GM19043 (cell line): ENCODE measurements around the gene GPR78.

Experiments used
- ATAC-seq: cut with Tn5 transposase; IDR thresholded peaks from one replicate; pipeline ENCODE4 v1.9.1; 2021; ENCODE audit warnings: low read depth; ENCODE audit not compliant: unreplicated experiment

GPR78 gene

GRCh38 chr4:8585721-8586212 lies 5.6 kb downstream of the GPR78 start:
- no peak for ATAC-seq

DNA sequence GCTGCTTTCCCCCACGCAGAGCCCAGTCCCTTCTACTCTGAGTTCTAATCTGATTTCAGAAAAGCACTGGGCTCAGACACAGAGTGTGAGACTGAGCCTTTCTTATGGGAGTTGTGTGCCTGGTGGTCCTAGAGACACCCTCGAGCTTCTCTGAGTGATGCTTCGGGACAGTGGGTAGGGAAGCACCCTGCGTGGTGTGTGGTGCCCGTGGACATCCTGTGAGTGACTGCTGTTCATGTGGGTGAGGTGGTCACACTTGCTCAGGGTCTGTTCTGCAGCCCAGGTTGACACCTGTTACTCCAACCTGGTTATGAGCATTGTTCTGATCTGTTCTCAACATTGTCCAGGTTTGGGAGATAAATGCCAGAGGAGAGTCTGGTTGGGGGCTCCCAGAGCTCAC lies 6.1 kb downstream of the GPR78 start:
- ATAC-seq = no peak

DNA sequence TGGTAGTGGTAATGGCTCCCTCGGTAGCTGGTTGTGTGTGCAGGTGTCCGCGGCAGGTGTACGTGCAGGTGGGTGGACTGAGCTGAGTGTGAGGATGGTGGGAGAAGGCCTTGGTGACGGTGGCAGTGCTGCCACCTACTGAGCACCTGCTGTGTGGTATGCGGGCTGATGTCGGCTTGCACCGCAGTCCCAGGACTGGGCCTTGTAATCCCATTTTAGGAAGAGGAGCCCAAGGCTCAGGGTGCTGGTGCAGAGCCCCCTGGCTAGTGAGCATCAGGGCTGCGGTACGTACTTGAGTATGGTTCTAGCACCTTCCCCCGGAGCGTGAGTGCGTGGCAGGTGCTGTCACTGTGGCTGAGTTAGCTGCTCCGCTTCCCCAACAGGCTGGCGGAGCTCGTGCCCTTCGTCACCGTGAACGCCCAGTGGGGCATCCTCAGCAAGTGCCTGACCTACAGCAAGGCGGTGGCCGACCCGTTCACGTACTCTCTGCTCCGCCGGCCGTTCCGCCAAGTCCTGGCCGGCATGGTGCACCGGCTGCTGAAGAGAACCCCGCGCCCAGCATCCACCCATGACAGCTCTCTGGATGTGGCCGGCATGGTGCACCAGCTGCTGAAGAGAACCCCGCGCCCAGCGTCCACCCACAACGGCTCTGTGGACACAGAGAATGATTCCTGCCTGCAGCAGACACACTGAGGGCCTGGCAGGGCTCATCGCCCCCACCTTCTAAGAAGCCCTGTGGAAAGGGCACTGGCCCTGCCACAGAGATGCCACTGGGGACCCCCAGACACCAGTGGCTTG lies 6.7 kb downstream of the GPR78 start:
- no peak for ATAC-seq

DNA sequence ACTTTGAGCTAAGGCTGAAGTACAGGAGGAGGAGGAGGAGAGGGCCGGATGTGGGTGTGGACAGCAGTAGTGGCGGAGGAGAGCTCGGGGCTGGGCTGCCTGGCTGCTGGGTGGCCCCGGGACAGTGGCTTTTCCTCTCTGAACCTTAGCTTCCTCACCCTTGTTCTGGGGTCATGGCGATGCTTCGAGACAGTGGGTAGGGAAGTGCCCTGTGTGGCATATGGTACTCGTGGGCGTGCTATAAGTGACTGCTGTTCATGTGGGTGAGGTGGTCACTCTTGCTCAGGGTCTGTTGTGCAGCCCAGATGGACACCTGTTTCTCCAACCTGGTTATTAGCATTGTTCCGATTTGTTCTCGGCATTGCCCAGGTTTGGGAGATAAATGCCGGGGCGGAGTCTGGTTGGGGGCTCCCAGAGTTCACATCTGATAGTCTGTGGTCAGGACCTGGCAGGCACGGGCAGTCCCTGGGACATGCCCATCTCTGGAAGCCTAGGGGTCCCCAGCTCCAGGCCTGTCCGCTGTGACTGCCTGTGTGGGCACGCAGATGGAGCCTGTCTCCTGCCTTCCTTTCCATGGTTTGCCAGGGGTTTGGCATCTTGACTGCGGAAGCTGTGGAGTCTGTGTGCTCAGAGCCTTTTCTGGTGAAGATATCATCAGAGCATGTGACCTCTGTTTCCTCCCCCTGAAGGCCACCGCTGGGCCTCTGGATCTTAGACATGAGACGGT lies 7.4 kb downstream of the GPR78 start:
- ATAC-seq = no peak

DNA sequence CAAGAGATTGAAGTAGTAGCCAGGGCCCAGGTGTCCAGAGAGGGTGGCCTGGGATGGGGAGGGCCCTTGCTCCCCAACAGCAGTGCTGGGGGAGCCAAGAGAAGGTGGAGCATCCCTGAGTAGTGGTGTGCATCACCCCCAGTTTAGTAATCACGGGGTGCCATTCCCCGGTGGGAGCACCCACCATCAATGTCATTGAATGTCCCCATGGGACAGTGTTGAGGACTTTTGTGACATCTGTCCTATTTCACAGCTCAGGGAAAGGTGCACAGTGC lies 7.9 kb downstream of the GPR78 start:
- no peak for ATAC-seq

GRCh38 chr4:8589336-8589735 lies 9.1 kb downstream of the GPR78 start:
- ATAC-seq = no peak

DNA sequence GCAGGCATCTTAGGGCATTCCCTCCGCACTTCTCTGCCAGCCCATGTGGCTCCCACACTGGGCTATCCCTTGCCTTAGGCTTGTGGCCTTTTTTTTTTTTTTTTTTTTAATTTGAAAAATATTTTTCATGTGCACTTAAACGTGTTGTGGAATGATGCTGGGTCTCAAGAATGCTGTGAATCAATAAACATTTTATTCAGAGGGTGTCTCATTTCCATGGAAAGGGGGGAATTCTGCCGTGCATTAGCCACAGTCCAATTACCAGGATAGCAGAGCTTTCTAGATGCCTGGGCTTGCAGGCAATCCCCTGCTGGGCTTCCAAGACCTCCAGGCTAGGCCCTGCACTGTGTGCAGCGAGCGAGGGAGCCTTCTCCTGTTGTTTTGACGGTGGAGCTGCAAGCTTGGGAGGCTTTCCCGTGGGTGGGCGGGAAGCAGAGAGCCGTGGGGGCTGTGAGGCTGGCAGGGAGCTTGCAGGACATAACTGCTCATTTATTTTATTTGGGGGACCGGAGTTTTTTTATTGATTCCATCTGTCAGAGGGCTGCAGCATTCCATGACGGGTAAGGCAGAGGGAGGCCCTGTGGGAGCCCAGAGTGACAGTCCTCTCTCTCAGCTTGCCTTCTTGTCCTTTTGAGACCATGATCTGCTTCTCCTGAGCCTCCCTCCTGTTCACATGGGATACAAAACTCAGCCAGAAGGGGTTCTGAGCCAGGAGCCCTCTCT lies 9.8 kb downstream of the GPR78 start:
- ATAC-seq = no peak

DNA sequence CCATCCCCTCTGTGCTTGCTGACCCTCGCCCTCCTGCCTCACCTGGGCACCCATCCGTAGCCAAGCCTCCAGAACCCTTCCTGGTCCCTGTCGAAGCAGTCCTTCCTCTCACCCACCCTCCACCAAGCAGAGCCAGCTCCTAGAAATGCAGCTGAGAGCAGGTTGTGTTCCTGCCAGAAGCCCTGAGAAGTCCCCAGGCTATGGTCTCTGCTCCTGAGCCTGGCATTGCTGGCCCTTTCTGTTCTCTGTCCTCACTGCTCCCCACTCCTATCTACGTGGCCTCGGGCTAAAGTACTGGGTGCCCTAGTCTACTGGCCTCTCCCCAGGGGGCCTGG lies 10.3 kb downstream of the GPR78 start:
- ATAC-seq = no peak

DNA sequence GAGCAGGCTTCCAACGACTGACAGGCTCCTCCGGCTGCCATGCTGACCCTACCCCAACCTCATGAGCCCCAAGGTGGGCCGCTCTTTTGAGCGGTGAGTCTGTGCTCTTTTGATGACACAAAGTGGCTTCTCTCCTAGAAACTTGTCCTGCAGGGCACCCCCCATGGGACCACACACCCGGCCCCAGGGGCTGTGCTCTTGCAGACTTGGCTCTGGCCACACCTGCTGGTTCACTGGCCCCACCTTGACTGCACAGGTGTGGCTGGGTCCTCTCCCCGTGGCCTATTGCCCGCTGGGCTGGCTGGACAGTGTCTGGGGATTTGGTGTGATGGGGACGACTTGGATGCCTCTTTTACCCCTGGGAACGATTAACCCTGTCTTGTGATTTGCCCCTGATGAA lies 10.9 kb downstream of the GPR78 start:
- no peak for ATAC-seq

DNA sequence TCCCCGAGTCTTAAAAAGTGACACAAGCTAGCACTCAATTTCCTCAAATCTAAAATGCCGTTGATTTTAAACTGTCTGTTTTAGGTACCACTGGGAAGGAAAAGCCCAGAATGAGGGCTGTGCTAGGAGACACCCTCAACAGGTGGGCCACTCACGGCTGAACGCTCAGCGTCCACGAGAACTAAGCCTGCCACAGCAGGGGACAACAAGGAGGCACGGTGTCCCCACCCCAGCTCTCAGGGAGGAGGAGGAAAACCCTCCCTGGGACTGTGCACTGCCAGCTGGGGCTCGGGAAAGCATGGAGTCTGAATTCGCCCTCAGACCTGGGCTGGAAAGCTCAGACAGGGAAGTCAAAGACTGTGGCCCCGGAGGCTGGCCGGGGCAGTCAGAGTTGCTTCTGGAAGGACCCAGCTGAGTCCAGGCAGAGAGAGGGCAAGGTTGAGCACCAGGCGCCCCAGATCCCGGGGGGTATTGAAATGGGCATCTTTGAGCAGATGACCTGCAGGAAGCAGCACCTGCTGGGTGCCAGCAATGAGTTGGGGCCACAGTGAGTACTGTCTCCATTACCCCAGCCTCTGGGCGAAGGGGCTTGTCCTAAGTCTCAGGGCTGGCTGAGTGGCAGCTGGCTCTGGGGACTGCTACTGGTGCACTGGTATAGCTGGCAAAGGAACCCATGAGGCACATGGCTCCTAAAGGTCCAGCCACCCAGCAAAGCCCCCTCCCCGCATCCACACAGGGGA lies 11.6 kb downstream of the GPR78 start:
- ATAC-seq = no peak

GRCh38 chr4:8592366-8593263 lies 12.4 kb downstream of the GPR78 start, which contains the start of gene CPZ:
Gene CPZ, plus strand, starts transcription at chr4:8592765. Its CDS starts 69 bp downstream, at chr4:8592834.
- ATAC-seq = no peak

DNA sequence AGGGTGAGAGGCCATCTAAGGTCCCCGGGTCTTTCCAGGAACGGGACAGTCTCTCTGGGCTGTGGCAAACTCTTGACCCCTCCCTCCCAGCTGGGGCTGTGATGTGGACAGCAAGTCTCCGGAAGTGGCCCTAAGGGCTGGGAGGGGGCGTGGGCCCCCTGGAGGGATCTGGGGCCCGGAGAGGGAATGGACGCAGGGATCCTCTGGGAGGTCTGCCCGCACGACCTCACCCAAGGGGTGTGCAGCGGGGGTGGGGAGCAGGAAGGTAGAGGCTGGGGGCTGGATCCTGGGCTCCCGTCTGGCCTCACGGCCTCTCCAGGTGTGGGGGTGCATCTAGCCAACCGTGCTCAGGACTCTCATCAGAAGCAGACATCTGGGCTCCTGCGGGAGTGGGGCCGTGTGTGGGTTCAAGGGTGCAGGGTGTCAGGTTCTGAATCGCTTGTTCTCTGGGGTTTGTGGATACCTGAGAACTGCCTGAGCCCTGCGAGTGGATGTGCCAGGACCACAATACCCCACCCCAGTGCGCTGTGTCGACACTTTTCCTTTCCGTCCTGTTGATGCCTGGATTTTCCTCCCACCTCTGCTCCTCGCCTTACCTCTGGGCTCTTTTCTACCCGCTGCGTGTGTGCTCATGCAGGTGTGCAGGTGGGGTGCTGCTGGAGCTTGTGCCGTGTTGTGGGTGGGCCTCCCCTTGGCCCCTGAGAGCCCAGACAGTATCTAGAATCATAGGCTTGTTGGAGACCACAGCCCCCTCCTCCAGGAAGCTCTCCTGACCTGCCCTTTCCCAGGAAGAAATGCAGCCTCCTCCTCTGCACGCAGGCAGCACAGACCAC lies 13.3 kb downstream of the GPR78 start:
- no peak for ATAC-seq

DNA sequence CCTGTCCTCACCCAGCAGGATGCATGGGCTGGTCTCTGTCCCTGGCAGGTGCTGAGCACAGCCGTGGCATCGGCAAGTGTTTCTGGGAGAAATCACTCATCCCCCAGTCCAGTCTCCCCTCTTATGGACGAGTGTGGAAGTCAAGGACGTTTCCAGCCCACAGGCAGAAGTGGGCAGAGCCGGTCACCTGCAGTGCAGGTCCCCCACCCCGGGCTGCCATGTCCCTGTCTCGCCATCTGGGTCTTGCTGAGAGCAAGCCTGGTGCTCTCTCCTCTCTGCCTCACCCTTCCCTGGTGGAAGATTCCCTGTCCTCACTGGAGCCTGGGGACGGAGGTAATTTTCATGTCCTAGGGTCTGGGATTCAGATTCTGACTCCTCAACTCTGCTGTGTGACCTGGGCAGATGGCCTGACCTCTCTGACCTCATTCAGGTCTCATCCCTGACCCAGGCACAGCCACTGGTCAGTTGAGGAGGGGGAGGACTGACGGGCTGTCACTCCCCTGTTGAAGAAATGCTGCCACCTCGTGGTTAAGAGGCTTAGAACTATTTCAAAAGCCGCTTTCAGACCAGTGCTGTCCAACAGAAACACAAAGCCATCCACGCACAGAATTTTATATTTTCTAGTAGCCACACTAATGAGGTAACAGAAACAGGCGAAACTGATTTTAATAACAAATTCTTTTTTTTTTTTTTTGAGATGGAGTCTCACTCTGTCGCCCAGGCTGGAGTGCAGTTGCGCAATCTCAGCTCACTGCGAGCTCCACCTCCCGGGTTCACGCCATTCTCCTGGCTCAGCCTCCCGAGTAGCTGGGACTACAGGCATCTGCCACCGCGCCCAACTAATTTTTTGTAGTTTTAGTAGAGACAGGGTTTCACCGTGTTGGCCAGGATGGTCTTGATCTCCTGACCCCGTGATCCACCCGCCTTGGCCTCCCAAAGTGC lies 14.2 kb downstream of the GPR78 start:
- no peak for ATAC-seq

- no peak for ATAC-seq
Observed at GRCh38 chr4:8595237-8596087, 15.3 kb downstream of the GPR78 start.

GRCh38 chr4:8596891-8597290 lies 16.7 kb downstream of the GPR78 start:
- no peak for ATAC-seq

- ATAC-seq = no peak
Observed at GRCh38 chr4:8597319-8597718, 17.1 kb downstream of the GPR78 start.

GRCh38 chr4:8597791-8598190 lies 17.6 kb downstream of the GPR78 start:
- ATAC-seq = no peak
